ENCODE results near the gene AAK1. TPM values are rescaled to one million over a fixed set of nuclear protein-coding genes. Genes with fewer than 3 reads are reported as not detected.

AAK1 gene
- total and polyA plus RNA-seq, 2 of the 13 experiments (the other 11 are each of a cell fraction or from before 2014, with no cell fraction given) = 9.8 to 10.3 TPM

- TF ChIP-seq AKNA (CRISPR knock-in tag; IDR thresholded peaks at IDR 0.05; ENCODE audit: borderline replicate concordance) (no peak), MAFK (conservative IDR thresholded peaks at IDR 0.05 in 1 of 2, IDR thresholded peaks at IDR 0.05 in 1 of 2; ENCODE audit: low read length in 2 of 2) (no peak), NONO (IDR thresholded peaks at IDR 0.05) (no peak), NONO (CRISPR knock-in tag; conservative IDR thresholded peaks at IDR 0.05) (no peak)
Measured at GRCh38 chr2:69692424-69692823, 48.9 kb upstream of the AAK1 start (continued).

- H3K79me2 ChIP-seq (ENCODE audit: insufficient read depth, low read length) = no peaks in the 10 kb centered on the region
- TF ChIP-seq NFAT5 (CRISPR knock-in tag; IDR thresholded peaks at IDR 0.05) = no peak
- no peak for TF ChIP-seq NCOA1 (CRISPR knock-in tag; IDR thresholded peaks at IDR 0.05)
- TF ChIP-seq, protein P1, sequence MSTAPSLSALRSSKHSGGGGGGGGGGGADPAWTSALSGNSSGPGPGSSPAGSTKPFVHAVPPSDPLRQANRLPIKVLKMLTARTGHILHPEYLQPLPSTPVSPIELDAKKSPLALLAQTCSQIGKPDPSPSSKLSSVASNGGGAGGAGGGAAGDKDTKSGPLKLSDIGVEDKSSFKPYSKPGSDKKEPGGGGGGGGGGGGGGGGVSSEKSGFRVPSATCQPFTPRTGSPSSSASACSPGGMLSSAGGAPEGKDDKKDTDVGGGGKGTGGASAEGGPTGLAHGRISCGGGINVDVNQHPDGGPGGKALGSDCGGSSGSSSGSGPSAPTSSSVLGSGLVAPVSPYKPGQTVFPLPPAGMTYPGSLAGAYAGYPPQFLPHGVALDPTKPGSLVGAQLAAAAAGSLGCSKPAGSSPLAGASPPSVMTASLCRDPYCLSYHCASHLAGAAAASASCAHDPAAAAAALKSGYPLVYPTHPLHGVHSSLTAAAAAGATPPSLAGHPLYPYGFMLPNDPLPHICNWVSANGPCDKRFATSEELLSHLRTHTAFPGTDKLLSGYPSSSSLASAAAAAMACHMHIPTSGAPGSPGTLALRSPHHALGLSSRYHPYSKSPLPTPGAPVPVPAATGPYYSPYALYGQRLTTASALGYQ (CRISPR knock-in tag; IDR thresholded peaks at IDR 0.05) = no peak
- TF ChIP-seq ETV5 (CRISPR knock-in tag; IDR thresholded peaks at IDR 0.05; ENCODE audit: borderline replicate concordance) = no peak
- TF ChIP-seq ZBTB21 (CRISPR knock-in tag; IDR thresholded peaks at IDR 0.05) = no peak
- TF ChIP-seq CBFB (CRISPR knock-in tag; IDR thresholded peaks at IDR 0.05) = no peak
- TF ChIP-seq MAFK (conservative IDR thresholded peaks at IDR 0.05 in 1 of 2, IDR thresholded peaks at IDR 0.05 in 1 of 2; ENCODE audit: low read length in 2 of 2) = peak; percentile 56 to 78
- peak; percentile 61; the same call in 1 of the 2 replicates for TF ChIP-seq MAFF (IDR thresholded peaks at IDR 0.05; ENCODE audit: low read depth, low read length)
- TF ChIP-seq ZMYM2 (CRISPR knock-in tag; IDR thresholded peaks at IDR 0.05) = no peak
Measured at GRCh38 chr2:69689969-69690368, 46.4 kb upstream of the AAK1 start.

More at GRCh38 chr2:69689969-69690368, 46.4 kb upstream of the AAK1 start:
- Histone ChIP-seq H3K27me3 (ENCODE audit: control insufficient read depth in 1 of 2, insufficient read depth in 2 of 2, low read length in 2 of 2) (peaks cover 0 to 5% of the 10 kb centered on the region in 2 experiments; a peak in 2 of 5 replicates), H3K9me3 (ENCODE audit: low read length) (no peaks in the 10 kb centered on the region), H3K36me3 (replicated peaks in 1 of 2; ENCODE audit: control insufficient read depth in 1 of 2, insufficient read depth in 2 of 2, low read length in 2 of 2) (no peaks in the 10 kb centered on the region), H3K9ac (ENCODE audit: insufficient read depth, low read depth, low read length) (no peak overlapping the region), H3K4me1 (ENCODE audit: insufficient read depth, low read length) (peaks cover 46% of the 10 kb centered on the region), H3K4me2 (ENCODE audit: low read depth, low read length) (no peak overlapping the region), H3K4me3 (replicated peaks in 1 of 3; ENCODE audit: insufficient read depth in 1 of 3, low read depth in 2 of 3, low read length in 3 of 3) (no peak overlapping the region), H2AFZ (ENCODE audit: low read length) (no peak overlapping the region), H3K27ac (ENCODE audit: extremely low read length, insufficient read depth, low read length) (no peak overlapping the region), H4K20me1 (ENCODE audit: insufficient read depth, low read length) (no peaks in the 10 kb centered on the region)
- POLR2A ChIA-PET = no interaction called here
- FAIRE-seq (no peak), DNase-seq (ENCODE audit: low spot score) (no peak), ATAC-seq (no peak)
- in situ Hi-C loops (cut with HindIII; ENCODE audit: extremely low pct_ligation_motif_present, low pct_unique_long_range_greater_than_20kb) (no loop called here), intact Hi-C loops (cut with micrococcal nuclease; ENCODE audit: unreplicated experiment) (no loop called here)
- CTCF ChIA-PET (ENCODE audit: low intra/inter-chr PET ratio, low total read pairs) = no interaction called here
- no TSS peak for BruUV-seq (replicated peaks)
- 66% methylated on average over 2 of the region's 2 CpGs for WGBS (ENCODE audit: low lambda C conversion rate)
